Endometrial microvascular endothelial cells (primary cell): ENCODE data around the gene CHCHD6. TPM values are rescaled to one million over a fixed set of nuclear protein-coding genes. Genes with fewer than 3 reads are reported as not detected.

ENCODE experiments used
- in situ Hi-C: cut with HindIII; loops from 2 replicates; pipeline ENCODE4 v1.10.0; 2017; ENCODE audit warnings: low sequenced_read_pairs, low pct_unique_long_range_greater_than_20kb; ENCODE audit errors: inconsistent ontology term
- total RNA-seq: library from RNA; depleted of rRNA; stranded (reverse); fragments of >200 nt; gene quantifications from one replicate; pipeline ENCODE4 v1.2.3, GENCODE V29; 2015; ENCODE audit errors: inconsistent ontology term

CHCHD6 gene
- total RNA-seq, 1 donor from 2014 or later: 18.3 TPM

- in situ Hi-C loops: no loop called here
These were observed 251.2 kb downstream of the CHCHD6 start for GRCh38 chr3:126955004-126955790.

- in situ Hi-C loops: no loop called here
These were observed 252.3 kb downstream of the CHCHD6 start for GRCh38 chr3:126956361-126956760.

GRCh38 chr3:126956866-126957650 lies 253.0 kb downstream of the CHCHD6 start:
- in situ Hi-C loops: no loop called here

DNA sequence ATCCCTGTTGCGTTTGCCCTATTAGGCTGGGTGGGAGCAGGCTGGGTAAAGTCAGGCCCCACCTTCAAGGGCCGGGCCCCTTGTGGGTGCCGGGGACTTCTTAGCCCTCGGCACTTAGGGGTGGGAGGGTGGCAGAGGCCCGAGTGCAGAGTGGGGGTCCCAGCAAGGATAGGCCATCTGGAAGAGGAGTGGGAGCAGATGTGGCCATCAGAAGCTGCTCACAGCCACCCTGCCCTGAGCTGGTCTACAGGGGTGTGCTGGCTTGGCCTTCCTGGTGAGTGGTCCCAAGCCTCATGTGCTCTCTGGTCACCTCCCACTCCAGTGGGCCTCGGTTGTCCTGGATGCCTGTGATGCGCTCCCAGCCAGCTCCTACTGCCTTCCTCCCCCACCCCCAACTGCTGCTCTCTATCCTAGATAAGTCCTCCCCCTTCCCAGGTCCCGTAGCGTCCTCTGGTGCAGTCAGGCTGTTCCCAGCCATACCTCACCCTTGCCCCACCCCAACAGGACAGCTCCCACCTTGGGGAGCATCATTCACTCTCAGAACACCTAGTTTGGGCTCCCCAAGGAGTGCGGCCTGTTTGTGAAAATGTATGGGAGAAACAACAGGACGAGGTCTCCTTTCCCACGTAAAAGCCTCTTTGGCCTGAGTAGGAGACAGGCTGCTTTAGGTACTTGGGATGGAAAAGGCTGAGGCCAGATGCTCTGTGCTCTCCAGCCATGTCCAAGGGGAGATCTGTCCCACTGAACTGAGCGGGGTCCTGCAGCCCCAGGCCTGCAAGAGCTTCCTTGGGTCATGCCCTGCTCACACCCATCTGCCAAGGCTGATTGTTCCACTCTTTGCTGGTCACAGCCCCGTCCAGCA lies 254.0 kb downstream of the CHCHD6 start:
- in situ Hi-C loops: no loop called here

DNA sequence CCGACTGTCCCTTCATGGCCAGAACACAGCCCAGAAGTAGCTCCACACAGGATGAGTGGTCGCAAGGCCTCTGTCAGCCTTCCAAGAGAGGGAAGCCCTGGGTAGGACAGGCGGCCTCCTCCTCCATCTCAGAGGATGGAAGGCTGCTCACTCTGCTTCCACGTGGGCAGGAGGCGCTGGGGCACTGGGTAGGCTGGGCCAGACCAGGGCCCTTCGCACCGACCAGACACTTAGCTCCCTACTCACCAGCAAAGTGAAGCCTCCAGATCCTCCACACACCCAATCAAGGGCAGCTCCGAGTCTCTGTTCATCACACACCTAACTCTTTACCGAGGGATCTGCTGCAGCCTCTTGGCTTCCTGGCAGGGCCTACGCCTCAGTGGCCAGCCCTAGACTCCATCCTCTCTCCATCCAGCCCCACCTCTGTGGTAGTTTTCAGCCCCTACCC lies 254.6 kb downstream of the CHCHD6 start:
- in situ Hi-C loops: no loop called here

DNA sequence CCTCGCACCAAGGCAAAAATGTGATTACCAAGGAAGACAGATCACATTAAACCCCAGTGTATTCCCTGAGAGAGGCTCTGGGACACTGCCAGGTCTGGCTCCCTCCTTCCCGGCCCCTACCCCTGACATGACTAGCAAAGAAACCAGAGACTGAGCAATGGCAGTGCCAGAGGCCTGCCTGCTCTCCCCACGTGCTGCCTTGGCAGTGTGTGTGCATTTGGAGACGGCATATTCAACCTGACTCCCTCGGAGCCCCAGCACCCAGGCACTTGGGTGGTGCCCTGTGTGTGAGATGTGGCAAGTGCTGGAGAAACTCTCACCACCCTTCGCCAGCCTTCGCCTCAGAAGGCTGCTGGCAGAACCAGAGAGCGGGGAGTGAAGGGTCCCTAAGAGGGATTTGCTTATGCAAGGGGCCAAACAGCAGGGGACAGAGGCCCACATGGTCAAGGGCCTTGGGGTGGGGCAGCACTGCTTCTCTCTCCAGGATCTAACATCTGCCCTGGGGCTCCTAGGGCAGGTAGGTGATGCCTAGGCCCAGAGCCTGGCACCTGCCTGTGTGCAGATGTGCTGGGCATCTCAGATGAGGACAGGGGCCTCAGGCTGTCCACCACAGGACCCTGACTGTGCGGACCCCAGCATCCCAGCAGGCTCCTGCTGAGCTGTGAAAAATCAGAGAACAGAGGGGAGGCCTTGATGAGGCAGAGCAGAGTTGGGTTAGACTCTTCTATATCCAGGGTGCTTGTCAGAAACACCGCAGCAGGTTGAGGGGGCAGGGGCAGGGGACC lies 255.3 kb downstream of the CHCHD6 start:
- in situ Hi-C loops: no loop called here

- in situ Hi-C loops: no loop called here
These were observed 256.0 kb downstream of the CHCHD6 start for GRCh38 chr3:126959921-126960603.

GRCh38 chr3:126960604-126960995 lies 256.6 kb downstream of the CHCHD6 start:
- in situ Hi-C loops: no loop called here

GRCh38 chr3:126961191-126961790 lies 257.3 kb downstream of the CHCHD6 start:
- in situ Hi-C loops: no loop called here

DNA sequence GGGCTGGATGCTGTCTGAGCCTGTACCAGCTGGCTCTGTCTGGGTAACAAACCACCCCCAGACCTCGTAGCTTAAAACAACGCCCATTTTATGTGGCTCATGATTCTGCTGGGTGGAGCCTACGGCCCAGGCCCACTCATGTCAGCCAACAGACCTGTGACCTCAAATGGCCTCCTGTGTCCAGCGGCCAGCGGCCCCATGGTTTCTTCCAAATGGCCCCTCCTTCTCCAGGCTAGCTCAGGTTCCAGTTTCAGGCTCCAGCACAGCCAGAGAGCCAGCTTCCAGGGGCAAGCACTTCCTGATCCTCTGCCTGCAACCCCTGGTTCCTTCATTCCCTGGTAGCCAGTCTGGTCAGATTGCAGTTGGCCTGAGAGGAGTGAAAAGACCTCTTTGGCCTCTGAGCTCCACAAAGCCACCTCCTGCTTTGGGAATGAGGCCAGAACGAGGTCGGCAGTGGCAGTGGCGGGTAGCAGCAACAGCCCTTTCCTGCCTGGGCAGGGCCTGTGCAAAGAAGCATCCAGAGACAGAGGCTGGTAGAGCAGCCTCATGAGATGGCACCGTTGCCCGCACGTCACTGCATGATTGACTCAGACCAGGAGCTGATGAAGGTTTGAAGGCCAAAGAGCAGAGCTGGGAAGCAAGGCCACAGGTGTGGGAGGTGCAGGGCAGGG lies 257.9 kb downstream of the CHCHD6 start:
- in situ Hi-C loops: no loop called here

DNA sequence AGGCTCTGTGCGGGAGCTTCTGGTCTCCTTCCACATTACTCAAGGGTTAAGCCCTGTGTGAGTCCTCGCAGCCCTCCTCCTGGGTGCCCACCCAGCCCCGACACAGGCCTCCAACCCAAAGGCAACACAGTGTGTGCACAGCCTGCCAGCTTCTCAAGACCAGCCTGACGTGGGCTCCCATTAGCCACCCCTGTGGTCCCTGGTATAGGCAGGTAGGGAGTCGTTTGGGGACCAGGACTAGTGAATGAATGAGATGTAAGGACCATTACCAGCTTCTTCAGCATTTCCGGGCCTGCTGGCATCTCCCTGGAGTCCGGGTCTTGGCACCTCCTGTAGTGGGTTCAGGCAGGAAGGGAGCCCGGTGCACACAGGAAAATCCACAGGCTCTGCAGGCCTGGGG lies 258.7 kb downstream of the CHCHD6 start:
- in situ Hi-C loops: no loop called here

- in situ Hi-C loops: no loop called here
These were observed 259.5 kb downstream of the CHCHD6 start for GRCh38 chr3:126963261-126964190.

- in situ Hi-C loops: no loop called here
These were observed 260.2 kb downstream of the CHCHD6 start for GRCh38 chr3:126964261-126964660.

DNA sequence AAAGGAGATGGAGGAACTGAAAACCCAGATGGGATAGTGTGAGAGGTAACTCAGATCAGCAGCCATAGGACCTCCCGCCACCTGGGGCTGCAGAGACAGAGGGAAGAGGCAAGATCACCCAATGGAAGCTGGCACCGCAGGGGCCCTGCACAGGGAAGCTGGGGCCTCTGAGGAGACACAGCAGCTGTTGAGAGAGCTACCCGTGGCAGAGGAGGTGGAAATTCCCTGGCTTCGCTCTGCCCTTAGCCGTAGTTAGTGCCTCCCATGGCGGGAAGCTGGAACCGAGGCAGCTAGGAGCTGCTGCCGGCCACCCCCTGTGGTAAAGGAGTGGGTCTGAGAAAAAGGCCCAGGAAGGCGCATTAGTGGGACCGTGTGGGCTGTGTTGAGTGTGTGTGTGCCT lies 260.9 kb downstream of the CHCHD6 start:
- in situ Hi-C loops: no loop called here

DNA sequence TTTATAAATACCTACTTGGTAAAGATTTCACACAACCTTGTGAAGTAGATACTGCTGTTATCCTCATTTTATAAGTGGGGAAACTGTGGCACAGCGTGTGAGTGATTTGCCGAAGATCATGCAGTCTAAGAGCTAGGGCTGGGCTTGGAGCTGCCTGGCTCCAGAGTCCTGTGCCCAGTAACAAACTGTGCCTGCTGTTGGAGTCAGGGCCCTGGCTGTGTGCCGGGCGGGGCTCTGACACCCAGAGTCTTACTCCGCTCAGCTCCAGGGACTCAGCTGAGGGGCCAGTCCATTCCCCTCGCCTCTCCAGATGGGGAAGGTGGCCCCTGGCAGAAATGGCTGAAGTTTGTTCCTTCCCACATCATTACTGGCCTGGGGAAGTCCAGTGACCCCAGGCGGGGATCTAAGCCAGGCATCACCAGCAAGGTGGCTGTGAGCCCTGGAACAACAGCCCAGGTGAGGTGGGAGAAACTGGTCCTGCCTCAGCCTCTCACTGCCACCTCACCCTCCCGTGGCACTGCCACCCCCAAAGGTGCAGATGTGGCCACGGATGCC lies 261.6 kb downstream of the CHCHD6 start:
- in situ Hi-C loops: no loop called here

DNA sequence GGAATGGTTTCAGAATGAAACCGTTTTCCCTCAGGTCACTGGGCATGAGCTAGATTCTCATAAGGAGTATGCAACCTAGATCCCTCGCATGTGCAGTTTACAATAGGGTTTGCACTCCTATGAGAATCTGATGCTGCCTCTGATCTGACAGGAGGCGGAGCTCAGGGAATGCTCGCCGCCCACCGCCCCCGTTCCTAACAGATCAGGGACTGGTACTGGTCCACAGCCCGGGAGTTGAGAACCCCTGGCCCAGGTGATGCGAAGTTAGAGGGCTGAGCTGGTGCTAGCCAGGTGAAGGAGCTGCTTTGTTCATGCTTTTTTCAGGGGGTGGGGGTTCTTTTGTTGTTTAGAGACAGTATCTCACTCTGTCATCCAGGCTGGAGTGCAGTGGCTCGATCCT lies 263.3 kb downstream of the CHCHD6 start:
- in situ Hi-C loops: no loop called here
